Right lobe of liver (tissue), 4 donors: ENCODE data around the gene PEAK1.

Experiments used
- CTCF ChIP-seq, 4 donors: fragments of 200-600 bp in 3 of 4; fragments of 450-650 bp in 1 of 4; IDR thresholded peaks; one replicate each; pipeline versions ENCODE4 v1.5.1 to v1.8.0; 2016 to 2022; ENCODE audit warnings: antibody characterized with exemption in 4 of 4, mild to moderate bottlenecking in 2 of 4
- POLR2A ChIP-seq: fragments of 450-650 bp; IDR thresholded peaks from one replicate; pipeline ENCODE4 v1.6.1; 2017; ENCODE audit warnings: antibody characterized with exemption, mild to moderate bottlenecking
- donor health status: DM: no; HTN: no; CAD: no.
- donor health status: DM: no; HTN: no; CAD: no.
- donor health status: DM: no; HTN: yes; CAD: no.

DNA sequence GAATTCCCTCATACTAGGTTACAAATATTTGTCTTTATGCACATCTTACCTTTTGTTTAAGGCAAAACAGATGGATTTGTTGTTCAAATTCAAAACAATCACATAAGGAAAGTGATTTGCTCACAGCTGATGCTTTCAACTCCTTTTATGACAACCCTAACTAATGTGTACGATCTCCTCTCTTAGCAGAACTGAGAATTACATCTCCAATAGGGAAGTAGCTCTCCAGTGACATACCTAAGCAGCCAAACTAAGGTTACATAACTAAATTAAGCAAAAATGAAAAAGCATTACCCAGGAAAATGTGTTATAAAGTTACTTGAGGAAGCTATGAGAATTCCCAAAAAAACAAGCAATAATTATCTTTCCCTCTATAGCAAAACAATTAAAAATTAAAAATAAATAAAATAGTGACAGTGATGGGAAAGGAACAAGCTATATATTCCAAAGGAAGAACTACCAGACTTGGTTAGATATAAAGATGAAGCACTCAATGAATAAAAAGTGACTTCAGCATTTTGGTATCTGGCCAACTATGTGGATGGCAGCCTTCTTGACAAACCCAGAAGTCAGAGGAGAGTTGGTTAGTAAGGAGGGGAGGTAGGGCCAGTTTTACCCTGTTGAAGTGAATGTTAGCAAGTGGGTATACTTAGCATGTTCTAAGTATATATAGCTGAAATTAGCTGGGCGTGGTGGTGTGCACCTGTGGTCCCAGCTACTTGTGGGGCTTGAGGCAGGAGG lies 32.4 kb downstream of the PEAK1 start:
- TF ChIP-seq CTCF (IDR thresholded peaks at IDR 0.05) (no peak), POLR2A (no peak)
